ENCODE measurements around the gene VCX3B. TPM values are rescaled to one million over a fixed set of nuclear protein-coding genes. Genes with fewer than 3 reads are reported as not detected.
"Not testable (repeated sequence)": the region's sequence is repeated elsewhere in the genome, so short reads cannot be mapped to it uniquely, and the experiment has no call there.

The VCX3B gene
- total RNA-seq, 2 donors from 2014 or later: not detected

GRCh38 chrX:8484360-8484949 lies 19.8 kb downstream of the VCX3B start:
- Histone ChIP-seq H3K9ac (ENCODE audit: extremely low read depth, low read length, poor library complexity, severe bottlenecking) (no peak overlapping the region), H3K4me1 (ENCODE audit: control insufficient read depth, insufficient read depth, low read length) (no peaks in the 10 kb centered on the region), H3K4me3 (ENCODE audit: low read length) (no peak overlapping the region), H3K9me3 (ENCODE audit: control insufficient read depth, low read length) (no peaks in the 10 kb centered on the region), H3K27me3 (ENCODE audit: control insufficient read depth, insufficient read depth, low read length, poor library complexity, severe bottlenecking) (no peaks in the 10 kb centered on the region), H3K36me3 (ENCODE audit: control insufficient read depth, insufficient read depth, low read length) (no peaks in the 10 kb centered on the region), H3K27ac (ENCODE audit: low read depth, low read length) (no peak overlapping the region)
- no peak overlapping the region for H3K4me3 Mint-ChIP-seq
- DNase-seq: no peak
- H3K36me3 Mint-ChIP-seq (ENCODE audit: low read depth): no peaks in the 10 kb centered on the region
- H3K27ac Mint-ChIP-seq: no peak overlapping the region
- H3K4me1 Mint-ChIP-seq: no peaks in the 10 kb centered on the region
- no peak for TF ChIP-seq CTCF (conservative IDR thresholded peaks at IDR 0.05)
- 40 to 89% methylated on average over 1 to 8 of the region's 8 CpGs for WGBS, 2 experiments (ENCODE audit: insufficient coverage in 1 of 2, insufficient read length in 1 of 2)
- no peaks in the 10 kb centered on the region for H3K9me3 Mint-ChIP-seq
- H3K27me3 Mint-ChIP-seq (ENCODE audit: insufficient read depth): no peaks in the 10 kb centered on the region

DNA sequence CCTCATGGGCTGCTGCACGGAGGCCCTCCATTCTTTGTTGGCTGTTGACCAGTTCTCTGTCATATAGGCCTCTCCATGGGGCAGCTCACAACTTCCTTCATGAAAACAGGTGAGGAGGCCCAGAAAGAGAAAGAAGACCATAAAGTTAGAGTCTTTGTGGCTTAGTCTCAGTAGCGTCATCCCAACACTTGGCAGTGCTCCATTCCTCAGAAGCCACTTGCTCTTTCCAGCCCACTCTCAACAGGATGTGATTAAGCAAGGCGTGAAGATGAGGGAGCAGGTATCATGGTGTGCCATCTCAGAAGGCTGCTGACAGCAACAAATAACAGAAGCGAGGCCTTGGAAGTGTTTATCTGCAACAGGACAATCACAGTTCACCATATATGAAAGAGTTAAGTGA lies 30.4 kb downstream of the VCX3B start:
- not testable (repeated sequence) for H3K27me3 Mint-ChIP-seq (ENCODE audit: insufficient read depth); DNase-seq; H3K4me1 ChIP-seq (ENCODE audit: control insufficient read depth, insufficient read depth, low read length); H3K36me3 Mint-ChIP-seq (ENCODE audit: low read depth); H3K4me3 Mint-ChIP-seq; H3K4me1 Mint-ChIP-seq; H3K4me3 ChIP-seq (ENCODE audit: low read length); H3K27ac ChIP-seq (ENCODE audit: low read depth, low read length); H3K9me3 ChIP-seq (ENCODE audit: control insufficient read depth, low read length); H3K27ac Mint-ChIP-seq; H3K9ac ChIP-seq (ENCODE audit: extremely low read depth, low read length, poor library complexity, severe bottlenecking); H3K36me3 ChIP-seq (ENCODE audit: control insufficient read depth, insufficient read depth, low read length); H3K27me3 ChIP-seq (ENCODE audit: control insufficient read depth, insufficient read depth, low read length, poor library complexity, severe bottlenecking)
- 100% methylated on average over 2 of the region's 4 CpGs; no CpG with 5 or more reads in 1 of the 2 experiments for WGBS, 2 experiments (ENCODE audit: insufficient coverage in 1 of 2, insufficient read length in 1 of 2)
- peaks cover 15% of the 10 kb centered on the region for H3K9me3 Mint-ChIP-seq

- Mint-ChIP-seq H3K9me3 (no peaks in the 10 kb centered on the region), H3K27me3 (ENCODE audit: insufficient read depth) (no peaks in the 10 kb centered on the region), H3K4me1 (no peaks in the 10 kb centered on the region), H3K36me3 (ENCODE audit: low read depth) (no peaks in the 10 kb centered on the region), H3K4me3 (no peak overlapping the region), H3K27ac (no peak overlapping the region)
- TF ChIP-seq CTCF (conservative IDR thresholded peaks at IDR 0.05): no peak
- no peaks in the 10 kb centered on the region for H3K4me1 ChIP-seq (ENCODE audit: control insufficient read depth, insufficient read depth, low read length)
- H3K36me3 ChIP-seq (ENCODE audit: control insufficient read depth, insufficient read depth, low read length): no peaks in the 10 kb centered on the region
- WGBS, 2 experiments (ENCODE audit: insufficient coverage in 1 of 2, insufficient read length in 1 of 2): 96% methylated on average over 3 of the region's 4 CpGs; no CpG with 5 or more reads in 1 of the 2 experiments
- no peak overlapping the region for H3K9ac ChIP-seq (ENCODE audit: extremely low read depth, low read length, poor library complexity, severe bottlenecking)
- no peaks in the 10 kb centered on the region for H3K9me3 ChIP-seq (ENCODE audit: control insufficient read depth, low read length)
- H3K27me3 ChIP-seq (ENCODE audit: control insufficient read depth, insufficient read depth, low read length, poor library complexity, severe bottlenecking): no peaks in the 10 kb centered on the region
- no peak overlapping the region for H3K27ac ChIP-seq (ENCODE audit: low read depth, low read length)
- DNase-seq: no peak
- no peak overlapping the region for H3K4me3 ChIP-seq (ENCODE audit: low read length)
Measured at GRCh38 chrX:8500203-8500602, 35.6 kb downstream of the VCX3B start.

DNA sequence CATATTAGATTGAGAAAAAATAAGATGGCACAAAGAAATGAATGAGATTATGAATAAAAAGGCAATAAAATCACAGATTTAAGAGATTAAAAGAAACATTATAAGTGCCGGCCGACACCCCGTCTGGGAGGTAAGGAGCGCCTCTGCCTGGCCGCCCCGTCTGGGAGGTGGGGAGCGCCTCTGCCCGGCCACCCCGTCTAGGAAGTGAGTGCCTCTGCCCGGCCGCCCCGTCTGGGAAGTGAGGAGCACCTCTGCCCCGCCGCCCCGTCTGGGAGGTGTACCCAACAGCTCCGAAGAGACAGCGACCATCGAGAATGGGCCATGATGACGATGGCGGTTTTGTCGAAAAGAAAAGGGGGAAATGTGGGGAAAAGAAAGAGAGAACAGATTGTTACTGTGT lies 37.5 kb downstream of the VCX3B start:
- H3K36me3 Mint-ChIP-seq (ENCODE audit: low read depth); H3K27me3 Mint-ChIP-seq (ENCODE audit: insufficient read depth); H3K4me1 ChIP-seq (ENCODE audit: control insufficient read depth, insufficient read depth, low read length); H3K4me3 Mint-ChIP-seq; H3K27ac ChIP-seq (ENCODE audit: low read depth, low read length); H3K9me3 Mint-ChIP-seq; H3K27ac Mint-ChIP-seq; H3K9me3 ChIP-seq (ENCODE audit: control insufficient read depth, low read length); H3K9ac ChIP-seq (ENCODE audit: extremely low read depth, low read length, poor library complexity, severe bottlenecking); H3K36me3 ChIP-seq (ENCODE audit: control insufficient read depth, insufficient read depth, low read length); DNase-seq; H3K4me1 Mint-ChIP-seq; H3K27me3 ChIP-seq (ENCODE audit: control insufficient read depth, insufficient read depth, low read length, poor library complexity, severe bottlenecking); H3K4me3 ChIP-seq (ENCODE audit: low read length): not testable (repeated sequence)
- 95 to 100% methylated on average over 5 to 16 of the region's 21 CpGs for whole genome bisulfite sequencing, 2 experiments (ENCODE audit: insufficient coverage in 1 of 2, insufficient read length in 1 of 2)
